ENCODE results near the gene LDLRAD4.

LDLRAD4 gene

DNA sequence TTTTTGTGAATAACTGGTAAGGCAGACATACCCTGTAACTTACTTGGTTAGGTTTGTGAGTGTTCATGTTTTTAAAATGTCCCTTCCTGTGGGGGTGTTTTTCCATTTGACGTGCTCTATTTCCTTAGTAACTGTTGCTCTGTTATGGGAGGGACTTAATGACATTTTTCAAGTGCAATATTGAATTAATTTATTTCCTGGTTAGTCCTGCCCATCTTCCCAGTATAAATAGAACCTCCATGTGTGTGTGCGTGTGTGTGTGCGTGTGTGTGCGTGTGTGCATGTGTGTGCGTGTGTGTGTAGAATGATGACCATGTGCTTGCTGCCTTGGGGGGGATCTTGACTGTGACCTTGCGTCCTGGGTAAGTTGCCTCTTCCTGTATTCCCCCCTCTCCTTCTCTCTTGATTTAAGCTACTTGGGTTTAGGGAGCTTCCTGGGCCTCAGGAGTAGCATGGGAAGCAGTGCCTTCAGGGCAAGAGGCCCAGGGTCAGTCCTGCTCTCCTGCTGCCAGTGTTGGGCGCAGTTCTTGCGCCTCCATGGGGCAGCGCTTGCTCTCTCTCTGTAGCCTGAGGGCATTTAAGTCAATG, 163.9 kb downstream of the LDLRAD4 start:
- TF ChIP-seq, protein P1, sequence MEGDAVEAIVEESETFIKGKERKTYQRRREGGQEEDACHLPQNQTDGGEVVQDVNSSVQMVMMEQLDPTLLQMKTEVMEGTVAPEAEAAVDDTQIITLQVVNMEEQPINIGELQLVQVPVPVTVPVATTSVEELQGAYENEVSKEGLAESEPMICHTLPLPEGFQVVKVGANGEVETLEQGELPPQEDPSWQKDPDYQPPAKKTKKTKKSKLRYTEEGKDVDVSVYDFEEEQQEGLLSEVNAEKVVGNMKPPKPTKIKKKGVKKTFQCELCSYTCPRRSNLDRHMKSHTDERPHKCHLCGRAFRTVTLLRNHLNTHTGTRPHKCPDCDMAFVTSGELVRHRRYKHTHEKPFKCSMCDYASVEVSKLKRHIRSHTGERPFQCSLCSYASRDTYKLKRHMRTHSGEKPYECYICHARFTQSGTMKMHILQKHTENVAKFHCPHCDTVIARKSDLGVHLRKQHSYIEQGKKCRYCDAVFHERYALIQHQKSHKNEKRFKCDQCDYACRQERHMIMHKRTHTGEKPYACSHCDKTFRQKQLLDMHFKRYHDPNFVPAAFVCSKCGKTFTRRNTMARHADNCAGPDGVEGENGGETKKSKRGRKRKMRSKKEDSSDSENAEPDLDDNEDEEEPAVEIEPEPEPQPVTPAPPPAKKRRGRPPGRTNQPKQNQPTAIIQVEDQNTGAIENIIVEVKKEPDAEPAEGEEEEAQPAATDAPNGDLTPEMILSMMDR (IDR thresholded peaks at IDR 0.05) = no peak

GRCh38 chr18:13382954-13383827, 164.6 kb downstream of the LDLRAD4 start:
- TF ChIP-seq, protein P1 (IDR thresholded peaks at IDR 0.05) = no peak

DNA sequence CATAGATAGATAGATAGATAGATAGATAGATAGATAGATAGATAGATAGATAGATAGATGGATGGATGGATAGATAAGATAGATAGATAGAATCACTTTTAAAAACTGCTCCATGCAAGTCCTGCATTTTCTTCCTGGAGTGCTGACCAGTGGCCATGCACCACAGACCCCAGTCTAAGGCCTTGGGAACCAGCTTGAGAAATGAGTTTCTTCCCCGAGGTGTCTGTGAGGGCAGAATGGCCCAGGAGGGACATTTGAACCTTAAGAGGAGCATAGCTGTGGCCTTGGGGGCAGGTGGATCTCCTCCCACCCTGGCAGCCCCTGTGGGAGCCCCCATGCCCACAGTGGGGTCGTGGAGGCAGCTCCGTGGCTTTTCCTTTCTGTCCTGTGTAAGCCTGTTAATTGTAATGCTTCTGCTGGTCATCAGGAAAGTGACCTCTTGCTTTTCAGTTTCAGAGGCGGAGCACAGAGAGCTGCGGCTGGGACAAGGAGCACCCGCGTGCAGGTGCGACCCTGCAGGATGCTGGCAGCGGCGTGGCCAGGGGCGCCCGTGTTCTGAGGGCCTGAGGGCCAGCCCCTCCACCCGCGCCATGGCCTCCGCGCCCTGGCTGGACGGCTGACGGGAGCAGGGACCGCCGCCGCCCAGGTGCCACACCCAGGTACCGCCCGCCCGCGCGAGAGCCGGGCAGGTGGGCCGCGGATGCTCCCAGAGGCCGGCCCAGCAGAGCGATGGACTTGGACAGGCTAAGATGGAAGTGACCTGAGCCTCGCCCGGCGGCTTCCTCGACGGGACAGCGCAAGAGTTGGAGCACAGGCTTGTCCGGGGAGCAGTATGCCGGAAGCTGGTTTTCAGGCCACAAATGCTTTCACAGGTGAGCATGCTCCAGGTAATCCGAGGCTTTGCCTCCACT, 168.6 kb downstream of the LDLRAD4 start:
- TF ChIP-seq, protein P1 (IDR thresholded peaks at IDR 0.05) = no peak

GRCh38 chr18:13387855-13388548, 169.4 kb downstream of the LDLRAD4 start:
- TF ChIP-seq, protein P1 (IDR thresholded peaks at IDR 0.05) = no peak

GRCh38 chr18:13388586-13389490, 170.3 kb downstream of the LDLRAD4 start:
- TF ChIP-seq, protein P1 (IDR thresholded peaks at IDR 0.05) = no peak

- TF ChIP-seq, protein P1 (IDR thresholded peaks at IDR 0.05) = no peak
Observed at GRCh38 chr18:13389491-13390131, 171.1 kb downstream of the LDLRAD4 start.
